HG02852 (cell line): Measurements from ENCODE around the gene ZNF507.
"Not testable (repeated sequence)": the region's sequence is repeated elsewhere in the genome, so short reads cannot be mapped to it uniquely, and the experiment has no call there.

ENCODE experiments used
- ATAC-seq: cut with Tn5 transposase; IDR thresholded peaks from one replicate; pipeline ENCODE4 v1.9.1; 2021; ENCODE audit warnings: mild to moderate bottlenecking, moderate library complexity; ENCODE audit not compliant: unreplicated experiment

The ZNF507 gene

DNA sequence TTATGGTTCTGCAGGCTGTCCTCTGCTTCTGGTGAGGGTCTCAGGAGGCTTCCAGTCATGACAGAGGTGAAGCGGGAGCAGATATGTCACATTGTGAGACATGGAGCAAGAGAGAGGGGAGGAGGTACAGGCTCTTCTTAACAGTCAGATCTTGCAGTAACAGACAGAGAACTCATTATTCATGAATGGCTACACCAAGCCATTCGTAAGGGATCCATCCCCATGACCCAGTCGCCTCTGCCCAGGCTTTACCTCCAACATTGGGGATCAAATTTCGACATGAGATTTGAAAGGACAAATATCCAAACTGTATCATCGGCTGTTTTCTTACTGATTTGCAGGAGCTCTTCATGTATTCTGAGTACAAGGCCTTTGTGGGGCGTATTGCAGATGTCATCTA is 21.7 kb downstream of the ZNF507 start:
- ATAC-seq, result no peak

DNA sequence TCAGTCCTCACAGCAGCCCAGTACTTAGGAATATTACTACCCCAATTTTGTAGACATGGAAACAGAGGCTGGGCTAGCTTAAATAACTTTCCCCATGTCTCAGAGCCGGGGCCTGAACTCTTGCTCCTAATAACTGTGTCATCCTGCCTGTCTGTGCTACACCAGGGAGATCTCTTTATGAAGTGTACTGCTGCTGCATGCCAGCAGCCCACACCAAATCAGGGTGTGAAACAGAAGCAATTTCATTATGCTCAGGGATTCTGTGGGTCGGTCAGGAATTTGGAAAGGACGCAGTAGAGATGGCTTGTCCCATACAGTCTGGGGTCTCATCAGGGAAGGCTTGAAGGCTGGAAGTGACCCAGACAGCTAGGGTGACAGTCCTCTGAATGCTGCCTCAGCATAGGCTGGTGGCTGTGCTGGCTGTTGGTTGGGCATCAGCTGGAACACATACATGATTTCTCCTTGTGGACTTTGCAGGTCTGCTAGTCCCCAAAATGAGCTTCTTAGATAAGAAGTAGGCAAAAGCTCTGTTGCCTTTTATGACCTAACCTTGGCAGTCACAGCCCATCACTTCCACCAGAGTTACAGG is 22.6 kb downstream of the ZNF507 start:
- no peak for ATAC-seq

DNA sequence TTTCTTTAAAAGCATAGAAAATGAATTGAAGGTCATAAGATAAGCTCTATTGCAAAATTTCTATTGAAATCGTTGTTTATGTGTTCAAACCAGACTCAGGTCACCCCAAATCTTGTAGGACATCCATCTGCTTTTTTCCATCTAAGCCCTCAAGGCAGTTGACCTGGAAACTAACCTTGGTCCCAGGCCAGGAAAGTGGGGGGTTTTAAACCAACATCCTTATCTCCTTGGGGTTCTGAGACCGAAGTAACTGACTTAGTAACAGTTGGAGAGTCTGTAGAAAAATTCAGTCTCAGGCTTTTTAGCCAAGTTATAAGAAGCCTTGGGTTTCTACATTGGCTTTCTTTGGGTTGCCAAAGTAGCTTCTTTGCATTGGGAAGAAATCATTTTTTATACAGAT is 23.4 kb downstream of the ZNF507 start:
- ATAC-seq, result no peak

DNA sequence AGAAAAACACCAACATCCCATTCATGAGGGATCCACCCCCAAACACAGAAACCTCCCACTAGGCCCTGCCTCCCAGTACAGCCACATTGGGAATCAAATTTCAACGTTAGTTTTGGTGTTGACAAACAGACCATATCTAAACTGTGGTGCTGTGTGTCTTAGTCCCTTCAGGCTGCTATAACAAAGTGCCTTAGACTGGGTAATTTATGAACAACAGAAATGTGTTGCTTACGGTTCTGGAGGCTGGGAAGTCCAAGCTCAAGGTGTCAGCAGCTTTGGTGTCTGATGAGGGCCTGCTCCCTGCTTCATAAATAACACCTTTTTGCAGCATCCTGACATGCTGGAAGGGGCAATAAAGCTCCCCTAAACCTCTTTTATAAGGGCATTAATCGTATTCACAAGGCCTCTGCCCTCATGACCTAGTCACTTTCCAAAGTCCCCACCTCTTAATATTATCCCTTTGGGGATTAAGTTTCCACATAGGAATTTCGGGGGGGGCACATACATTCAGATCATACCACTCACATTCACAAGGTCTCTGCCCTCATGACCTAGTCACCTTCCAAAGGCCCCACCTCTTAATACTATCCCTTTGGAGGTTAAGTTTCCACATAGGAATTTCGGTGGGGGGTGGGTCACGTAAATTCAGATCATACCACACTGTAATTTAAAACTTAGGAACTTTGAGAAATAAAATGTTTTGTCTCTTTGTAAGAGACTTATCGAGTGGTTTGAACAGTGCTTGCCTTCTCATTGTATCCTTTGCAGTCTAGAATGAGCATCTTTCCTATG is 27.5 kb downstream of the ZNF507 start:
- ATAC-seq, result no peak

DNA sequence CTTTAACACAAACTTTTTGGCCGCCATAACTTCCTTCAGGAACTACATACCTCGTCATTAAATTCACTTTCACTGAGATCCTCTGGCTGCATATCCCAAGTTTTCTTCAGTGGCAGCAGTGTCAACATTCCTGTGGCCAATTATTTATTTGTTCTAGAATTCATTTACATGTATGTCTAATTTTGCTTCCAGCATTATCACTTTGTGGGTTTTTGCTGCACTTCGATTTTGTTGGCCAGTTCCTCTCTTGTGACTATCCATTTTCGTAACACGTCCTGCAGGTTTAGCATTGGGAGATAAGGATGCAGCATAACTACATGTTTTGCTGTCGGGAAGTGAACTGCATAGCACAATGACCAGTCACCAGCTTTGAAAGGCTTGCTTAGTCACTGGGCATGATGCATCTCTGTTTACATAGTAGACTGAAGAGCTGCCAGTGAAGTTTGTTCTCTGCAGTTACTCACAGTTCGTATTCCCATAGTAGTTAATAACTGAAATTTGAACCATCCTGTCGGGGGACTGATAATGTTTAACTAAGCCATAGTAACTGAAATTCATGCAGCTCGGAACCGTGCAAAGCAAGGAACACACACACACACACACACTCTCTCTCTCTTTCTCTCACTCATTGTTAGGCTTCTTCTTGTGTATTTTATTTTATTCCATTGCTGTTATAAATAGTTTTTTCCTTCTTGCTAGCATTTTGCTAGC is 28.3 kb downstream of the ZNF507 start:
- ATAC-seq, result no peak

DNA sequence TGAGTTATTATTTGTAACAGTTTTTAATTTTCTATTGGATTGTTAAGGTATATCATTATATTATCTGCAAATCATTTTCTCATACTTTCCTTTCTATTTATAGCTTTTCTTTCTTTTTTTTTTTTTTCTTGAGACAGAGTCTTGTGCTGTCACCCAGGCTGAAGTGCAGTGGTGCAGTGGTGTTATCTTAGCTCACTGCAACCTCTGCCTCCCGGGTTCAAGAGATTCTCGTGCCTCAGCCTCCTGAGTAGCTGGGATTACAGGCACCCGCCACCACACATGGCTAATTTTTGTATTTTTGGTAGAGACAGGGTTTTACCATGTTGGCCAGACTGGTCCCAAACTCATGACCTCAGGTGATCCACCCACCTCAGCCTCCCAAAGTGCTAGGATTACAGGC is 29.0 kb downstream of the ZNF507 start:
- ATAC-seq, result not testable (repeated sequence)

DNA sequence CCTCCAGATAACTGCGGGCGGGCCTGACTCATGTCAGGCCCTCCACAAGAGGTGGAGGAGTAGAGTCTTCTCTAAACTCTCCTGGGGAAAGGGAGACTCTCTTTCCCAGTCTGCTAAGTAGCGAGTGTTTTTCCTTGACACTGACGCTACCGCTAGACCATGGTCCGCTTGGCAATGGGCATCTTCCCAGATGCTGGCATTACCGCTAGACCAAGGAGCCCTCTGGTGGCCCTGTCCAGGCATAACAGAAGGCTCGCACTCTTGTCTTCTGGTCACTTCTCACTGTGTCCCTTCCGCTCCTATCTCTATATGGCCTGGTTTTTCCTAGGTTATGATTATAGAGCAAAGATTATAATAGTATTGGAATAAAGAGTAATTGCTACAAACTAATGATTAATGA is 31.7 kb downstream of the ZNF507 start:
- not testable (repeated sequence) for ATAC-seq

DNA sequence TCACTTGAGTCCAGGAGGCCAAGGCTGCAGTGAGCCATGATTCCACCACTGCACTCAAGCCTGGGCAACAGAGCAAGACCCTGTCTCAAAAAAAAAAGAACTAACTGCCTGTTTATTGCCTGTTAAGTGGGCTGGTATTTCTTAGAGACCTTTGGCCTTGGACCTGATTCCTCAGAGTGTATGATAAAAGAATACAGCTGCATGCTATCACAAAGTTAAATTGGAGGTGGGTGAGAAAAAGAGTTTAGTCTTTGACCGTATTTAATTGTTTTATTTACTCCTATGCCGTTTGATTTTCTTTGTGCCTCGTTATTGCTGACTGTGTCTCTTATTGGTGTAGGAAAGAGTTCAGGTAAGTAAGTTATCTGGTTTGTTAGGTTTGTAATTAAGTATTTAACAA is 34.9 kb downstream of the ZNF507 start:
- no peak for ATAC-seq

DNA sequence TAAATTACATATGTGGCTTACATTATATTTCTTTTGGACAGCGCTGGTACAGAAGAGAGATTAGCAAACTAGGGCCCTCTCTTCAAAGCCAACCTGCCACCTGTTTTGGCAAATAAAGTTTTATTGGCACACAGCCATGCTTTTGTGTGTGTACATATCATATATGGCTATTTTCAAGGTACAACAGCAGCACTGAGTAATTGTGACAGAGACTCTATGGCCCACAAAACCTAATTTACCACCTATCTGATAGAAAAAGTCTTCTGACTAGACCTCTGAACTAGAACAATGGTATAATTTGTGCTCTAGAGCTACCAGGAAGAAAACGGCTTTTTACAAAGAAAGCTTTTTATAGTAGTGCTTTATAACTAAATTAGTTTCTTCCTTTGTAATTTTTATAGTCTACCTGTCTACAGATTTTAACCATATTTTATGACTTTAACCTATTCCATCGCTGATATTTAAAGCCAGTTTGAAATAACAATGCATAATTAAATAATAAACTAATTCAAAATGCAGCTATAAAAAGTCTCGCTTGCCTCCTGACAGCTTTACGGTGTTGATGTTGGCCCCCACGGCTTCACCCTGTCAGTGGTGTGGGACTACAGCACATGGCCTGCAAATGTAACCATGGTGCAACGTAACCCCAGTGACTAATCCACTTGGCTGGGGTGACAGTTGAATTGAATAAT is 42.4 kb downstream of the ZNF507 start:
- ATAC-seq, result no peak

DNA sequence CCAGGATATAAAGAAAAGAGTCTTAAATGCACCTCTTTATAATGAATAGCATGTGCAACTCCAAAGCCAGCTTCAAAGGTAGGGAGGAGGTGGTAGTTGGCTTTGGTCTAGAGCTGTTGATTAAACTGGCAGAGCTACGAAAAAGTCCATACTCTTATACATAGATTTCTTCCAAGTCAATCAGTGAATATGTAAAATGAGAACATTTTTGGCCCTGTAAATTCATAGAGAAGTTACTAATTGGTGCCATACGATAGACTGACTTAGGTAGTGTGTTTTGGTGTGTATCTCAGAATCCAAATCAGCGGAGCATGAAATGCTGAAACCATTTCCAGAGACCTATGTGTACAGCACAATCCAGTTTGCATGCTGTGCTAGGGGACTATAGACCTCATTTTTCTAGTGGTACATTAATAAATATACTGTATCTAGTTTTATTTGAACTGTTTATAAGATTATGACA is 43.0 kb downstream of the ZNF507 start:
- no peak for ATAC-seq

DNA sequence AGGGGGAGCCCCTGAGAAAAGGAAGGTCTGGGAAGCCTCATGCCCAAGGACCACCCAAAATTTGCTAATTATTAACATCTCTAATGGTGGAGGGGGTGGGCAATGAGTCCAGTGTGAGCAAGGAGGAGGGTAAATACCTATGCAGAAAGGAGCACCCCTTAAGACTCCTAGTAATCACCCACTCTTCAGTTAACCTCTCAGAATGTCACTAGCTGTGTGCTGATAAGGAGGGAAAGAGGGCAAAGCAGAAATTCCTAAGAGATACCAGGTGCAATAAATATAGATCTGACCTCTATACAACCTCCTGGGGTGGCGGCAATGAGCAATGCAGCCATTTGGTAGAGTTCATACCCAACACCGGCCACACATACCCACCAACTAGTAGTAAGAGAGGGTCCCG is 47.5 kb downstream of the ZNF507 start:
- no peak for ATAC-seq

DNA sequence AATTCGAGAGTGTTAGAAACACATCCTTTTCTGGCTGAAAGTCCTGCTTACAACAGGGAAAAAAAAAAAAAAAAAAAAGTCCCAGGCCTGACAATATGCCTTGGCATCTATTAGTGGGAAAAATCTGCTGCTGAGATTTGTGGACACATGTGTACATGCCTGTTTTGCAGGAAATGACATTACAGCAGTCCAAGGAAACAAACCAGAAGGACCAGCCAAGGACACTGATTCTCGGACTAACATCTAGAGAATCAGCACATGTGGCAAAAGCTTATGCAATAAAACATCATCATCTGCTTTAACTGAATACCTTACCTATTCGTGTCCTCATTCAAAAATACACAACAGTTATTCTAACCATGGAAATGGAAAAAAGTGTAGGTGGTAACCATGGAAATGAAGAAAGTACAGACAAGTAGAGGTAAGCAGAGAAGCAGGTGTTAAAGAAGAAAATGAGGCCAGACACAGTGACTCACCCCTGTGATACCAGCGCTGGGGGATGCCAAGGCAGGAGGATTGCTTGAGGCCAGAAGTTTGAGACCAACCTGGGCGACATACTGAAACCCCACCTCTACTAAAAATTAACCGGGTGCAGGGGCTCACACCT is 50.7 kb downstream of the ZNF507 start:
- no peak for ATAC-seq

DNA sequence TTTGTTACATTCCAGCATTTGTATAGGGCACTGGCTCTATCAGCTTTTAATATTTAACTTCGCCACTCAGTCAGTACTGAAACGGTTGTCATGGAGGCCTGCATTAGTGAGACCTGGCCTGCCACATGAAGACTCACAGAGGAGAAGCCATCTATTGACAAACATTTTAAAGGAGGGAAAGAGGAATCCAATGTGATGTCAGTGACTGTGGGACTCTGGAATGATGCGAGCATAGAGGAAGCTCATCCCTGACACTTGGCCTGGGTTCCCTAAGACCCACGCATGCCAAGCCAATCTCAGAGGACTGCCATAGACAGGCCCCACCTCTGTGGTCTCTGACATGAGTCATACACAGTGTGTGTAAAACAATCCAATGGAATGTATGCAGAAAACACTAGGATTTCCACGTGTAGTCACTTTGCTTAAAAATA is 52.3 kb downstream of the ZNF507 start:
- no peak for ATAC-seq

DNA sequence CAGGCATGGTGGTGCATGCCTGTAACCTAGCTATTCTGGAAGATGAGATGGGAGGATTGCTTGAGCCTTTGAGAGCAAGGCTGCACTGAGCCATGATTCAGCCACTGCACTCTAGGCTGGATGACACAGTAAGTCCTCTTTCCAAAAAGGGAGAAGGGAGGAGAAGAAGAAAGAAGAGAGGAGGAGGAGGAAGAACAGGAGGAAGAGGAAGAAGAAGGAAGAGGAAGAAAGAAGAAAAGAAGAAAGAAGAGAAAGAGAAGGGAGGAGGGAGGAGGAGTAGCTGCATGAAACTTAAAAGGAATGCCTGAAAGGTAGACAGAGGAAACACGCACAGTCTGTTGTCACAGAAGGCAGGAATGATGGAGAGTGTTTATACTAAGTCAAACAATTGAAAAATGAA is 56.6 kb downstream of the ZNF507 start:
- ATAC-seq, result no peak

DNA sequence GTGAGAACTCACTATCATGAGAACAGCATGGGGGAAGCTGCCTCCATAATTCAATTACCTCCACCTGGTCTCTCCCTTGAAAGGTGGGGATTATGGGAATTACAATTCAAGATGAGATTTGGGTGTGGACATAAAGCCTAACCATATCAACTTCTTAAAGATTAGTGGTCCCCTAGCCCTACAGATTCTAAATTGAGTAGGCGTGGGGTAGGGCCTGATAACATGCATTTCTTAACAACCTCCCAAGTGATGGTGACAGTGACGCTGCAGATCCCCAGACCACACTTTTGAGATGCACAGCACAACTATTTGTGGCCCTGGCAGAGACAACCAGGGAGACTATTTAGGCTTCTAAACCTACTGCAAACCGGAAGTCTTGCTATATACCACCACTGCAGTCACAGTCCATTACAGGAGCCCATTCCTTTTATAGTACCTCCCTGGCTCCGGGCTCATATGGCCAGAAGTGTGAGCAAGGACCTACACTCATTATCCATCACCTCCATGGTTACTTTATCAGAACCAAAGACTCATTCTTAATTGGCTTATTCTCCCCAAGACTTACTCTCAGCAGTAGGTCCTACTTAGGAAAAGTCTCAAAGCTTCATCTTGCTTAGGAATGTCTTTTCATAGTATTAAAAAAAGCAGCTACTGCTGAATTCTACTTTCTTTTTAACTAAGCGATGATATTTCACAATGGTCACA is 58.0 kb downstream of the ZNF507 start:
- ATAC-seq, result no peak

DNA sequence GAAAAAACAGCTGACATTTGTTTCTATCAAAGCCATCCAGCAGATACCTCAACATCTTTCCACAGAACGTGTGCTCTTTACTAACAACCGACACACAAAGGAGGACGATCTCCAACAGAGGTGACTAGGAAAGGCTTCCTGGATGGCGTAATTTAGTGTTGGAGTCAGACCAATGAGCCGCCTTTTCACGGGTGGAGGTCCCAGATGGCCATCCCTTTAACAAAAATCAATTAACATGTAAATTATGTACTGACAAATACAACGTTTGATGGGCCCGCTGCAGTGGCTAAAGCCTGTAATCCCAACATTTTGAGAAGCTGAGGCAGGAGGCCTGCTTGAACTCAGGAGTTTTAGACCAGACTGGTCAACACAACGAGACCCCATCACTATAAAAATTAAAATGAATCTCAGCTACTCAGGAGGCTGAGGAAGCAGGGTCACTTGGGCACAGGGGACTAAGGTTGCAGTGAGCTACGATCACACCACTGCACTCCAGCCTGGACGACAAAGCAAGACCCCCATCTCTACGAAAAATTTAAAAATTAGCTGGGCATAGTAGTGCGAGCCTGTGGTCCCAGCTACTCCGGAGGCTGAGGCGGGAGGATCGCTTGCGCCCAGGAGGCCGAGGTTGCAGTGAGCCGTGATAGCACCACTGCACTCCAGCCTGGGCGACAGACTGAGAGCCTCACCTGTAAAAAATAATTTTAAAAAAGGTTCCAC is 59.0 kb downstream of the ZNF507 start:
- ATAC-seq, result no peak

DNA sequence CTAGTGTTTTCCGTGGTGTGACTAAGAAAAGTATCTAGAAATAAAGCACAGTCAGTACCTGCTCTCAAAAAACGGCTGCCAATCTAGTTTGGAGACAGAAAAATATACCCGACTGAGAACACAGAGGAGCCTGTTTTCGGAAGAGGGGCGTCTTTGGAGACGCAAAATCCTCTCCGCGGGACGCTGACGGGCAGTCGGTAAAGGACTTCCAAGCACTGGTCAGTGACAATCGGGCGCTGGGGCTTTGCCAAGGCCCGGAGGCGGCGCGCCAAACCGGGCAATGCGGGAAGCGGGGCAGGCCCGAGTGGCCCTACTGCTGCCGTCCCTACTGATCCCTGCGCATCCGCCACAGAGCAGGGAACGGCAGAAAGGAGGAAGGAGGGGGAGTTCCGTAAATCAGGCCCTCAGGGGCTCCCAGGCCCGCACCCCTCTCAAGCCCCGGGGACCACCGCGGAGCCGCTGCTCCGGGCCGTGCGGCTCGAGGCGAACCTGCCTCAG is 59.6 kb downstream of the ZNF507 start:
- ATAC-seq, result peak; percentile 10

DNA sequence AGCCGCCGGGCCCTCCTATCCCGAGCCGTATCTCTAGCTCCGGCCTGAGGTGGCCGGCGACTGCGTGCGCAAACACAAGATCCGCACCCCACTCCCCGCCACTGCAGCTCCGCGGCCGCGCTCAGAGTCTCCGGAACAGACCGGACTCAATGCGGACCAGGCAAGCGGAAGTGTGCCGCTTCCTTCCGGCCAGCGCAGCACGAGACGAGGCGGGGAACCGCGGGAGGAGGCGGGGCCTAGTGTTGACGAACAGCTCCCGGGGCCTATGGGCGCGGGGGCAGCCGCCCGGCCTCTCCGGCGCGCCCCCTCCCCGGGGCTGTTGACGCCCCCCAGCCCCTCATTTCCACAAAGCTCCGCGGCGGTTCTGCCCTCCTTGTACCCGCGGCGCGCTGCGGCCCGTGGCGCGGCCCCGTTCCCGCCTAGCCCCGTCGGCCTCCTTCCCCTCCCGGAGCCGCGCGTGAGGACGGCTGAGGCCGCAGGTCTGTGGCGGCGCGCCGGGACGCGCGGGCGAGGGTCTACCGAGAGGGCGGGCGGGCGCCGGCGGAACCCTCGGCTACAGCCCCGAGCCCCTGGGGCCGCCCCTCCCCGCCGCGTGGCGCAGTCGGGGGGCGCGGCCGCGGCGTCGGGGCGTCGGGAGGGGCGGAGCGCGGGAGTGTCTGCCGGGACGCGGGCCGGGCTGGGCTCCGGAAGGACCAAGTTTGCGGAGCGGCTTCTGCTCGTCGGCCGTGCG is 60.2 kb downstream of the ZNF507 start, which contains the start of gene DPY19L3:
Gene DPY19L3, plus strand, starts transcription at position 340 of the 730 bp plus-strand sequence. CDS start 2,484 bp downstream, outside the sequence.
- peak; percentile 94 for ATAC-seq
